NCI-H2196 treated with DMSO at 0.1 percent for 48 hours (cell line): ENCODE results near the gene ACVR1B.
A peak's percentile ranks its signal among the peaks of the same experiment; 100 is the strongest.
"Not testable (repeated sequence)": the region's sequence is repeated elsewhere in the genome, so short reads cannot be mapped to it uniquely, and the experiment has no call there.

Source experiments
- DNase-seq: peaks from one replicate; lab custom pipeline; 2025; ENCODE audit not compliant: unreplicated experiment; lab: John Stamatoyannopoulos, UW

The ACVR1B gene

DNA sequence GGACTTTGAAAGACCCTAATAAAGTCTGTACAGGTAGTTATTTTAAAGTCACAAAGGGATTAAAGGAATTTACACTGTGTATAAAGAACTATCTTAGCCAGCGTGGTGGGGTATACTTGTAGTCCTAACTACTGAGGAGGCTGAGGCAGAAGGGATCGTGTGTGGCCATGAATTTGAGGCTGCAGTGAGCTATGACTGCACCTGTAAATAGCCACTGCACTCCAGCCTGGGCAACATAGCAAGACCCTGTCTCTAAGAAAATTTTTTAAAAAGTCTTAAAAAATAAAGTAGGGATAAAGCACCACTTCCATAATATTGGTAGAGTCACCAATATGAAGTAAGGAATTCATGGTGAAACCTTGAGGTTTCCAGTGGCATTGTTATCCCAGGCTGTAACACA lies 18.1 kb downstream of the ACVR1B start:
- DNase-seq: no peak

- no peak for DNase-seq
Observed at GRCh38 chr12:51970904-51971646, 19.6 kb downstream of the ACVR1B start.

DNA sequence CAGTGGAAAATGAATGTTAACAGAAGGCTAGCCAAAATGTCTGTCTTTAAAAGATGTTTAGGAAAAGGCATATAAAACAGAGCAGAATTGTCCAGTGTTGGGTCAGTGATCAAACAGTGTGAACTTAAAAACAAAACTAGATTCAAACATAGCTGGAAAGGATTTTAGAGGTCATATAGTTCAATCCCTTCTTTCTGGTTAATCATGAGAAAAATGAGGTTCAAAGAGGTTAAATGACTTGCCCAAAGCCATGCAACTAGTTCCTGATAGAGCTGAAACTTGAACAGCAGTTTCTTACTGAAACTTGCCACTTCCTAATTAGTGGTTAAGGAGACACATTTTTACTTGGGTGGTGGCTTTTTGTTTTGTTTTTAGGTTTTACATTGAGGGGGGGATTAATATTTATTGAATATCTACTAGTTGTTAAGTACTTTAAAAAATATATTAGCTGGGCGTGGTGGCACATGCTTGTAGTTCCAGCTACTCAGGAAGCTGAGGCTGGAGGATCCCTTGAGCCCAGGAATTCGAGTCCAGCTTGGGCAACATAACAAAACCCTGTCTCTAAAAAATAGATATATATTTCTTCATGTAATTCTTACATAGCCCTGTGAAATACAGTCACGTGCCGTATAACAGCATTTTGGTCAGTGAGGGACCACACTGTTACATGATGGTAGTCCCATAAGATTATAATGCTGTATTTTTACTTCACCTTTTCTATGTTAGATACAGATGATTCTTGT lies 20.4 kb downstream of the ACVR1B start:
- DNase-seq: no peak

GRCh38 chr12:51972422-51972812 lies 20.9 kb downstream of the ACVR1B start:
- DNase-seq: no peak

- DNase-seq: no peak
Observed at GRCh38 chr12:51972849-51973273, 21.4 kb downstream of the ACVR1B start.

- no peak for DNase-seq
Observed at GRCh38 chr12:51973560-51973959, 22.1 kb downstream of the ACVR1B start.

DNA sequence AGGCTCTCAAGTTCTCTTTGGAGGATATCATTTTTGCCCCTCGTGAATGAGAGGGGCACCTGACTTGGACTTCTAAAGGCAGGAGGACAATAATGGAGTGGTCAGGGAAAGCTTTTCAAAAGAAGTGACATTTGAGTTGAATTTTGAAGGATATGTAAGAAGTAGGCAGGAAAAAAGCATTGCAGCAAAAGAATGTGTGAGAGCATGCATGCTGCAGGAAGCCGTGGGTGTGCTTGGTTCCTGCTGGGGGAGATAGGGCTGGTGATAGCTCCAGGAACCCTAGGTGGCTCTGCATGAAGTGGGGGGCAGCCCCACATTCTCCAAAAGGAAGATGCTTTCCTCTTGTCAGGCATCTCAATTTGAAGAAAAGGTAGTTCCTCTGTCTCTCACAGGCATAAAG lies 23.1 kb downstream of the ACVR1B start:
- DNase-seq: no peak

GRCh38 chr12:51975196-51975595 lies 23.7 kb downstream of the ACVR1B start:
- DNase-seq: no peak

DNA sequence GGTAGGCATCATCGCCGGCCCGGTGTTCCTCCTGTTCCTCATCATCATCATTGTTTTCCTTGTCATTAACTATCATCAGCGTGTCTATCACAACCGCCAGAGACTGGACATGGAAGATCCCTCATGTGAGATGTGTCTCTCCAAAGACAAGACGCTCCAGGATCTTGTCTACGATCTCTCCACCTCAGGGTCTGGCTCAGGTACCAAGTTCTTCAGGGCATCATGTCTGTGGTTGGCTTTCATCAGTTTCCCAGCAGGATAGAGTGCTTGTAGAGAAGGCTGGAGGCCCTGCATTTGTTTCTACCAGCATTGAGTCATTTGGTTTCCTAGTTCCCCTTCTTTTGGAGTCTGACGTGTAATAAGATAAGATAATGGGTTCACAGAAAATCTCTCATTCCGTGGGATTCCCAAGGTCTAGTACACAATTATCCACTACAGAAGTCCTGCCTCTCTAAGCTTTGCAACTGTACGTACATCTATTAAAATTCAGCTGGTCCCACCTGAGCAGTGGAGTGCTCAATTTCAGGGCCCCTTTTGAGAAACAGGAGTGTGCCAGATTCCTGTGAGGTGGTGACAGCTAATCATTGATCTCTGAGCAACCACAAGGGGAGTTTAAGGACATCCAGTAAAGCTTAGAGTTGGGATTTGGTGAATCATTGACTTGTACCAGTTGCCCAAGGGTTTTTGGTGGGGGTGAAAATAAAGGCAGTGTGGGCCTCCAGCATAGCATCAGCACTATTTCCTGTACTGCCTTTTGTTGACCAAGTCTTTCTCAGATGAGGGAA lies 25.1 kb downstream of the ACVR1B start:
- DNase-seq: no peak

- DNase-seq: no peak
Observed at GRCh38 chr12:51977320-51977753, 25.8 kb downstream of the ACVR1B start.

GRCh38 chr12:51979306-51979705 lies 27.8 kb downstream of the ACVR1B start:
- not testable (repeated sequence) for DNase-seq

DNA sequence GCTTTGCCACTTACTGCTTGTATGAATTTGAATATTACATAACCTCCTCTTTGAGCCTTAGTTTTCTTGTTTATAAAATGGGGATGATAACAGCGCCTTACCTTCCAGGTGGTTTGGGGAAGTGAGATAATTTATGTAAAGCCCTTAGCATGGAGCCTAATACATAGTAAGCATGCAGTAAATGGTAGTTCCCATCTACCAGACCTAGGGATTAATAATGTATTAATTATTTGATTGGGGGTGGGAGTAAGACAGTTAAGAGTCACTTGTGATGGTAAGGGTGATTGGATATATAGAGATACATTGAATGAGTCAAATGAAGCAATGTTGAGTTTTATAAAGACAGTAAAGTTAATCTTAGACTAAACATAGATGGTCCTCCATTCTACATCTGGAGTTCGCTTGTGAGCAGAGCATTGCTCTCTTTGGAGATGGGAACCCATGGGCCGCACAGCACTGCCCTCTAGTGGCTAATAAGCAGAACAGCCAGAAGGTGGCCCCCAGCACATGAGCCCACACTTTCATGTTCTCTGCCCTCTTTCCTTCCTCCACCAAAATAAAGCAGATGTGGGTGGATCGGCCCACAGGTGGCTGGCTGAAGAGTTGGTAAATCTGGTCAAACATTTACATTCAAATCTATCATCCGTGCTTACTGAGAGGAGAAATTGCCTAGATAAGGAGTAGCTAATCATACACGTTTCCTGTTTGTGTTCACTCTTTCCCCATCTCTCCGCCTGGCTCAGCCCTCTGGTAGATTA lies 28.7 kb downstream of the ACVR1B start:
- DNase-seq: peak; percentile 38

- DNase-seq: no peak
Observed at GRCh38 chr12:51980809-51981127, 29.3 kb downstream of the ACVR1B start.

- DNase-seq: no peak
Observed at GRCh38 chr12:51984657-51985056, 33.2 kb downstream of the ACVR1B start.

DNA sequence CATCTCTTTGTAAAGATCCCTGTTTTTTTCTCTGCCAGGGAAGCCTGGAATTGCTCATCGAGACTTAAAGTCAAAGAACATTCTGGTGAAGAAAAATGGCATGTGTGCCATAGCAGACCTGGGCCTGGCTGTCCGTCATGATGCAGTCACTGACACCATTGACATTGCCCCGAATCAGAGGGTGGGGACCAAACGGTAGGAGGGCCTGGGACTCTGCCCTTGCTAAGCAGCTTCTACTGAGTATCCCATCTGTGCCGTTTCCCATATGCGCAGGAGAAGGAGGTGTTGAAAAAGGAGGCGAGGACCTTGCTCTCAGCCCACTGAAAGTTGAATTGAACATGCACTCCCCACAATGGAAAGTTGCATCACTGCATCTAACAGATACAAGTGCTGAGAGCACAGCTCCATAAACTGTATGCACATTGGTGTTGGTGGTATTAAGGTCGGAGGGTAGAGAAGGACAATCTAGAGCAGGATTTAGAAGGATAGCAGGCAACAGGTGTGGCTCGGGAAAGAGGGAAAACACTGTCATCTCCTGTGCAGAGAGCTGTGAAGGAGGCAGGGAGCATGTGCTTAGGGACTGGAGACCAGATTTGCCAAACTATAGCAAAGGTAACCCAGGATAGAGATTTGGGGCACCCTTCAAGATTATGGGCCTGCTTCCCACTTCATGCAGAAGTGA lies 33.8 kb downstream of the ACVR1B start:
- DNase-seq: no peak

GRCh38 chr12:51986834-51987233 lies 35.3 kb downstream of the ACVR1B start:
- DNase-seq: no peak

- no peak for DNase-seq
Observed at GRCh38 chr12:51992246-51992645, 40.7 kb downstream of the ACVR1B start.

GRCh38 chr12:51994539-51994820 lies 43.0 kb downstream of the ACVR1B start:
- DNase-seq: no peak

DNA sequence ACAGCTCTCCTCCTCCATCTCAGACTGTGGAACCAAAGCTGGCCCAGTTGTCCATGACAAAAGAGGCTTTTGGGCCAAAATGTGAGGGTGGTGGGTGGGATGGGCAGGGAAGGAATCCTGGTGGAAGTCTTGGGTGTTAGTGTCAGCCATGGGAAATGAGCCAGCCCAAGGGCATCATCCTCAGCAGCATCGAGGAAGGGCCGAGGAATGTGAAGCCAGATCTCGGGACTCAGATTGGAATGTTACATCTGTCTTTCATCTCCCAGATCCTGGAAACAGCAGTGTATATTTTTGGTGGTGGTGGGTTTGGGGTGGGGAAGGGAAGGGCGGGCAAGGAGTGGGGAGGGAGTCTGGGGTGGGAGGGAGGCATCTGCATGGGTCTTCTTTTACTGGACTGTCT lies 43.5 kb downstream of the ACVR1B start:
- no peak for DNase-seq

DNA sequence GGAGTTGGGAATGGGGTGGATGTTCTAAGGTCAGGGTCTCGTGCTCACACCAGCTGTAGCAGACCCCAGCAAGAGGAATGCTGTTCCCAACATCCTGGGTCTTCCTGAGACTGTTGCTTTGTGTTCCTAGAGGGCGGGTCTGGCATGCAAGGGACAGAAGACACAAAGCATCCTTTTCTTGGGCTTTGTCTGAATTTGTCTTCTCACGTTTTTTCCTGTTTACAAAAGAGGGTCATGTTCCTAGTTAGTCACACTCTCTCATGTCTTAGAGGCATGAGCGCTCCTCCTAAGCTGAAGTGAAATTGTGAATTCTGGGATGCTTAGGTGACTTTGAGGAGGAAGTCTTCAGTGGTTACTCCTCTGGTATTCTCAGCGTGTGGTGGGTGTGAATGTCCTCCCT lies 45.6 kb downstream of the ACVR1B start:
- no peak for DNase-seq

GRCh38 chr12:52003016-52003550 lies 51.6 kb downstream of the ACVR1B start:
- DNase-seq: no peak
